Effector memory CD8-positive, alpha-beta T cell (primary cell): ENCODE measurements around the gene FMN1.

ENCODE experiments used
- ATAC-seq: fragments of 150-1000 bp; cut with Tn5 transposase; replicated peaks from 2 replicates; pipeline ENCODE4 v1.10.0; 2021; ENCODE audit warnings: mild to moderate bottlenecking, moderate library complexity
- DNase-seq, 3 experiments: peaks; one replicate each; pipeline ENCODE4 v3.0.0; 2021
- H3K27ac Mint-ChIP-seq, 2 donors: one replicate each; pipeline ENCODE4 v1.8.0; 2022; ENCODE audit warnings: mild to moderate bottlenecking in 2 of 2, mixed read lengths in 2 of 2, moderate library complexity in 2 of 2
- H3K27me3 Mint-ChIP-seq, 2 donors: one replicate each; pipeline ENCODE4 v1.8.0; 2022; ENCODE audit warnings: mixed read lengths in 2 of 2
- H3K36me3 Mint-ChIP-seq: one replicate; pipeline ENCODE4 v1.8.0; 2022; ENCODE audit warnings: mild to moderate bottlenecking, moderate library complexity, mixed read lengths; ENCODE audit not compliant: insufficient read depth
- H3K4me1 Mint-ChIP-seq, 2 donors: one replicate each; pipeline ENCODE4 v1.8.0; 2022; ENCODE audit warnings: low read depth in 2 of 2, mixed read lengths in 2 of 2
- H3K4me3 Mint-ChIP-seq, 2 donors: one replicate each; pipeline ENCODE4 v1.8.0; 2022; ENCODE audit warnings: mild to moderate bottlenecking in 2 of 2, mixed read lengths in 2 of 2, moderate library complexity in 2 of 2
- H3K9me3 Mint-ChIP-seq, 2 donors: one replicate each; pipeline ENCODE4 v1.8.0; 2022; ENCODE audit warnings: mixed read lengths in 2 of 2

FMN1 gene

GRCh38 chr15:32873284-32874114 lies 321.0 kb downstream of the FMN1 start:
- no peak for DNase-seq
- no peaks in the 10 kb centered on the region for H3K4me1 Mint-ChIP-seq
- no peak for ATAC-seq
- no peaks in the 10 kb centered on the region for H3K27me3 Mint-ChIP-seq
- no peaks in the 10 kb centered on the region for H3K9me3 Mint-ChIP-seq
- no peak overlapping the region for H3K27ac Mint-ChIP-seq
- H3K36me3 Mint-ChIP-seq: no peaks in the 10 kb centered on the region
- no peak overlapping the region for H3K4me3 Mint-ChIP-seq

GRCh38 chr15:32872621-32873283 lies 321.8 kb downstream of the FMN1 start:
- DNase-seq (no peak), ATAC-seq (no peak)
- H3K27ac Mint-ChIP-seq: no peak overlapping the region
- no peaks in the 10 kb centered on the region for H3K36me3 Mint-ChIP-seq
- H3K4me3 Mint-ChIP-seq: no peak overlapping the region
- H3K4me1 Mint-ChIP-seq: no peaks in the 10 kb centered on the region
- H3K27me3 Mint-ChIP-seq: no peaks in the 10 kb centered on the region
- no peaks in the 10 kb centered on the region for H3K9me3 Mint-ChIP-seq

- no peak for ATAC-seq
- Mint-ChIP-seq H3K27me3 (no peaks in the 10 kb centered on the region), H3K4me1 (no peaks in the 10 kb centered on the region), H3K36me3 (no peaks in the 10 kb centered on the region), H3K4me3 (no peak overlapping the region), H3K27ac (no peak overlapping the region), H3K9me3 (no peaks in the 10 kb centered on the region)
- no peak for DNase-seq
Observed at GRCh38 chr15:32871883-32872282, 322.6 kb downstream of the FMN1 start.

- no peak for DNase-seq
- Mint-ChIP-seq H3K9me3 (no peaks in the 10 kb centered on the region), H3K36me3 (no peaks in the 10 kb centered on the region), H3K27me3 (no peaks in the 10 kb centered on the region), H3K27ac (no peak overlapping the region), H3K4me1 (no peaks in the 10 kb centered on the region), H3K4me3 (no peak overlapping the region)
- ATAC-seq: no peak
Observed at GRCh38 chr15:32870240-32871033, 324.1 kb downstream of the FMN1 start.

GRCh38 chr15:32869776-32870175 lies 324.7 kb downstream of the FMN1 start:
- Mint-ChIP-seq H3K9me3 (no peaks in the 10 kb centered on the region), H3K27ac (no peak overlapping the region), H3K4me3 (no peak overlapping the region), H3K4me1 (no peaks in the 10 kb centered on the region), H3K27me3 (no peaks in the 10 kb centered on the region), H3K36me3 (no peaks in the 10 kb centered on the region)
- no peak for ATAC-seq
- no peak for DNase-seq

- Mint-ChIP-seq H3K4me1 (no peaks in the 10 kb centered on the region), H3K27ac (no peak overlapping the region), H3K27me3 (no peaks in the 10 kb centered on the region), H3K9me3 (no peaks in the 10 kb centered on the region), H3K4me3 (no peak overlapping the region), H3K36me3 (no peaks in the 10 kb centered on the region)
- ATAC-seq (no peak), DNase-seq (no peak)
Observed at GRCh38 chr15:32867313-32867626, 327.2 kb downstream of the FMN1 start.

GRCh38 chr15:32866454-32867312 lies 327.8 kb downstream of the FMN1 start:
- DNase-seq: no peak
- ATAC-seq: no peak
- H3K9me3 Mint-ChIP-seq: no peaks in the 10 kb centered on the region
- no peak overlapping the region for H3K27ac Mint-ChIP-seq
- no peaks in the 10 kb centered on the region for H3K27me3 Mint-ChIP-seq
- H3K36me3 Mint-ChIP-seq: no peaks in the 10 kb centered on the region
- no peaks in the 10 kb centered on the region for H3K4me1 Mint-ChIP-seq
- H3K4me3 Mint-ChIP-seq: no peak overlapping the region

GRCh38 chr15:32864841-32865240 lies 329.7 kb downstream of the FMN1 start:
- no peaks in the 10 kb centered on the region for H3K27me3 Mint-ChIP-seq
- ATAC-seq (no peak), DNase-seq (no peak)
- no peaks in the 10 kb centered on the region for H3K9me3 Mint-ChIP-seq
- no peaks in the 10 kb centered on the region for H3K36me3 Mint-ChIP-seq
- H3K4me1 Mint-ChIP-seq: no peaks in the 10 kb centered on the region
- H3K27ac Mint-ChIP-seq: no peak overlapping the region
- H3K4me3 Mint-ChIP-seq: no peak overlapping the region

GRCh38 chr15:32864051-32864450 lies 330.5 kb downstream of the FMN1 start:
- Mint-ChIP-seq H3K4me1 (no peaks in the 10 kb centered on the region), H3K9me3 (no peaks in the 10 kb centered on the region), H3K4me3 (no peak overlapping the region), H3K36me3 (no peaks in the 10 kb centered on the region), H3K27me3 (no peaks in the 10 kb centered on the region), H3K27ac (no peak overlapping the region)
- no peak for ATAC-seq
- DNase-seq: no peak

- Mint-ChIP-seq H3K27ac (no peak overlapping the region), H3K4me3 (no peak overlapping the region), H3K9me3 (no peaks in the 10 kb centered on the region), H3K36me3 (no peaks in the 10 kb centered on the region), H3K27me3 (no peaks in the 10 kb centered on the region), H3K4me1 (no peaks in the 10 kb centered on the region)
- ATAC-seq (no peak), DNase-seq (no peak)
Observed at GRCh38 chr15:32861761-32862160, 332.8 kb downstream of the FMN1 start.

GRCh38 chr15:32861174-32861573 lies 333.3 kb downstream of the FMN1 start:
- Mint-ChIP-seq H3K4me1 (no peaks in the 10 kb centered on the region), H3K27me3 (no peaks in the 10 kb centered on the region), H3K9me3 (no peaks in the 10 kb centered on the region), H3K4me3 (no peak overlapping the region), H3K36me3 (no peaks in the 10 kb centered on the region), H3K27ac (no peak overlapping the region)
- DNase-seq: no peak
- ATAC-seq: no peak

GRCh38 chr15:32859996-32860395 lies 334.5 kb downstream of the FMN1 start:
- Mint-ChIP-seq H3K36me3 (no peaks in the 10 kb centered on the region), H3K27me3 (no peaks in the 10 kb centered on the region)
- no peak for ATAC-seq

GRCh38 chr15:32859251-32859650 lies 335.3 kb downstream of the FMN1 start:
- no peaks in the 10 kb centered on the region for H3K36me3 Mint-ChIP-seq
- H3K27me3 Mint-ChIP-seq: no peaks in the 10 kb centered on the region
- no peak overlapping the region for H3K4me3 Mint-ChIP-seq
- H3K4me1 Mint-ChIP-seq: no peaks in the 10 kb centered on the region
- no peak for ATAC-seq
- no peak for DNase-seq
- H3K9me3 Mint-ChIP-seq: no peaks in the 10 kb centered on the region
- H3K27ac Mint-ChIP-seq: no peak overlapping the region

More at GRCh38 chr15:32859996-32860395, 334.5 kb downstream of the FMN1 start:
- Mint-ChIP-seq H3K4me1 (no peaks in the 10 kb centered on the region), H3K27ac (no peak overlapping the region), H3K4me3 (no peak overlapping the region), H3K9me3 (no peaks in the 10 kb centered on the region)
- DNase-seq: no peak
